Activated CD4-positive, alpha-beta memory T cell treated with anti-CD3 and anti-CD28 coated beads, Interleukin-2, amount 10 ng/mL, durations not matched to agents 7 days and 5 days (primary cell): ENCODE results near the gene C1GALT1C1. TPM values are rescaled to one million over a fixed set of nuclear protein-coding genes. Genes with fewer than 3 reads are reported as not detected.
A peak's percentile ranks its signal among the peaks of the same experiment; 100 is the strongest.

Experiments
- CTCF ChIA-PET: fragments of 350-600 bp; sonication (Branson Sonifier 250); formaldehyde crosslinking; loops from one replicate; lab custom pipeline; 2021; ENCODE audit warnings: antibody characterized with exemption, inconsistent platforms; lab: Charles Lee
- POLR2A ChIA-PET: fragments of 350-600 bp; sonication (Branson Sonifier 250); formaldehyde crosslinking; loops from one replicate; lab custom pipeline; 2021; ENCODE audit warnings: antibody characterized with exemption; lab: Charles Lee
- DNase-seq: peaks from one replicate; pipeline ENCODE4 v3.0.0-alpha.2; 2020
- H3K27ac Mint-ChIP-seq: one replicate; pipeline ENCODE4 v1.8.0; 2021; ENCODE audit warnings: mild to moderate bottlenecking, mixed read lengths
- H3K27me3 Mint-ChIP-seq: one replicate; pipeline ENCODE4 v1.8.0; 2021; ENCODE audit warnings: mixed read lengths
- H3K36me3 Mint-ChIP-seq: one replicate; pipeline ENCODE4 v1.8.0; 2021; ENCODE audit warnings: low read depth, mixed read lengths
- H3K4me1 Mint-ChIP-seq: one replicate; pipeline ENCODE4 v1.8.0; 2021; ENCODE audit warnings: mixed read lengths
- H3K4me3 Mint-ChIP-seq: one replicate; pipeline ENCODE4 v1.8.0; 2021; ENCODE audit warnings: mild to moderate bottlenecking, mixed read lengths
- H3K9me3 Mint-ChIP-seq: one replicate; pipeline ENCODE4 v1.8.0; 2021; ENCODE audit warnings: mixed read lengths
- total RNA-seq, 2 experiments: library from RNA; stranded (reverse); gene quantifications; one replicate each; pipeline ENCODE4 v1.2.3, GENCODE V29; 2021

C1GALT1C1 gene
- total RNA-seq, 2 experiments from 2014 or later: 34.9 to 35.5 TPM

- ChIA-PET POLR2A (no interaction called here), CTCF (no interaction called here)
- H3K9me3 Mint-ChIP-seq: no peaks in the 10 kb centered on the region
- no peaks in the 10 kb centered on the region for H3K36me3 Mint-ChIP-seq
- DNase-seq: no peak
- no peaks in the 10 kb centered on the region for H3K4me1 Mint-ChIP-seq
- H3K27ac Mint-ChIP-seq: no peak overlapping the region
- H3K27me3 Mint-ChIP-seq: peaks cover 2% of the 10 kb centered on the region
- no peak overlapping the region for H3K4me3 Mint-ChIP-seq
These were observed 17.3 kb upstream of the C1GALT1C1 start for GRCh38 chrX:120647127-120647526.

- Mint-ChIP-seq H3K9me3 (no peaks in the 10 kb centered on the region), H3K27me3 (no peaks in the 10 kb centered on the region), H3K36me3 (no peaks in the 10 kb centered on the region), H3K4me1 (no peaks in the 10 kb centered on the region), H3K4me3 (no peak overlapping the region), H3K27ac (no peak overlapping the region)
- ChIA-PET CTCF (no interaction called here), POLR2A (no interaction called here)
- no peak for DNase-seq
These were observed 13.0 kb upstream of the C1GALT1C1 start for GRCh38 chrX:120642871-120643270.

- CTCF ChIA-PET: no interaction called here
- Mint-ChIP-seq H3K4me3 (no peak overlapping the region), H3K4me1 (no peaks in the 10 kb centered on the region), H3K27me3 (no peaks in the 10 kb centered on the region), H3K27ac (no peak overlapping the region), H3K9me3 (no peaks in the 10 kb centered on the region), H3K36me3 (no peaks in the 10 kb centered on the region)
- POLR2A ChIA-PET: no interaction called here
- no peak for DNase-seq
These were observed 8.8 kb upstream of the C1GALT1C1 start for GRCh38 chrX:120638619-120639018.

DNA sequence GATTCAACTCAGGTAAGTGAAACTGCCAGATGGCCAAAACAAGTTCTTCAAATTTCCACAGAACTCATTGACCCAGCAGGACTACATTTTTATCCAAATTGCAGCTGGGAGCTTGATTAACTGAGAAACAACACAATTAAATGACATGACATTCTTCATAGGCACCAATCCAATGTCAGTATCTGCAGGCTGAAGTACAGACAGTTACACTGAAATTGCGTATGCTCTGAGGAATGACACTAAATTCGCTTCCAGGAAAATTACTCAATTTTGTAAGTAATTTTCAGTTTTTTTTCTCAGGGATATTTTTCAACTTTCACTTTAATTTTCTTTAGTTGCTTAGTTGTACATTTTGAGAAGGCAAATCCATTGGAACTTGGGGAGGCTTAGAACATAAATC, 4.5 kb downstream of the C1GALT1C1 start:
- CTCF ChIA-PET: no interaction called here
- H3K27ac Mint-ChIP-seq: no peak overlapping the region
- no peaks in the 10 kb centered on the region for H3K9me3 Mint-ChIP-seq
- H3K4me1 Mint-ChIP-seq: peaks cover 36% of the 10 kb centered on the region
- no peaks in the 10 kb centered on the region for H3K27me3 Mint-ChIP-seq
- H3K4me3 Mint-ChIP-seq: no peak overlapping the region
- no peak for DNase-seq
- POLR2A ChIA-PET: interaction anchor here (6.5 kb wide), 1 partner anchor 21 kb away, joined by 78 read pairs; the partner anchor contains the start of gene MCTS1
- peaks cover 36% of the 10 kb centered on the region for H3K36me3 Mint-ChIP-seq

DNA sequence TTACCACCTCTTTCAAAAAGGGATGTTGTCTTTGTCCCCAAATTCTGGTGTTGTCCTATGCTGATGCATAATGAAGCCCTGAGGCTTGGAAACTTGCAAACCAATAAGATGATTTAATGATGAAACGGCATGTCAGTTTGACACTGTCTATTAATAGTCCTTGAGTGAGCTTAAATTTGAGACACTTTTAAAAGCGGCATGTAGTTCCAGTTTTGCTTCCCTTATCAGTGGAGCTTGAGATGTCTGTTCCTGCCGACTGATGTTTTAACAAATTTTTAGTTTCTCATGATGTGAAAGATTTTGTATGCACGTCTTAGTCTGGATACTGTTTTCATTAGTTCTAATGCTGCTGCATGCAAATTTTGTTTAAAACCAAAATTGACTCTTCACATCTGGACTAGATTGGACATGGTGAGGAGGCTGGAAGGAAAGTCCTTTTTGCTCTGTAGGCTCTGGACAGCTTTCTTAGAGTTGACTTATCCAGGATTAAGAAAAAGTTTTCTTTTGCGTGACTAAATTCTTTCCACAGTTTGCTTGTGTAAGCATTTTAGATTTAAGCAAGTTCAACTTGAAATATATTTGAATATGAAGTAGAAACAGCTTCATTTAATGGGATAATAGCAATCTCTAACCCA, 11.7 kb downstream of the C1GALT1C1 start:
- ChIA-PET POLR2A (interaction anchor here (1.3 to 1.6 kb wide), 2 partner anchors 10 to 14 kb away, joined by 7 to 8 read pairs; partner anchors contain the start of gene MCTS1), CTCF (interaction anchor here (1.2 kb wide), 1 partner anchor 11 kb away, joined by 3 read pairs; no protein-coding TSS in a partner anchor)
- peaks cover 2% of the 10 kb centered on the region for H3K4me1 Mint-ChIP-seq
- H3K9me3 Mint-ChIP-seq: no peaks in the 10 kb centered on the region
- peaks cover 48% of the 10 kb centered on the region for H3K36me3 Mint-ChIP-seq
- H3K27ac Mint-ChIP-seq: no peak overlapping the region
- no peak overlapping the region for H3K4me3 Mint-ChIP-seq
- no peaks in the 10 kb centered on the region for H3K27me3 Mint-ChIP-seq
- no peak for DNase-seq

GRCh38 chrX:120614816-120615215, 15.0 kb downstream of the C1GALT1C1 start:
- Mint-ChIP-seq H3K4me3 (no peak overlapping the region), H3K4me1 (peaks cover 2% of the 10 kb centered on the region), H3K36me3 (peaks cover 34% of the 10 kb centered on the region), H3K9me3 (no peaks in the 10 kb centered on the region), H3K27ac (no peak overlapping the region), H3K27me3 (no peaks in the 10 kb centered on the region)
- no peak for DNase-seq
- ChIA-PET CTCF (no interaction called here), POLR2A (interaction anchor here (1.8 to 2.3 kb wide), 2 partner anchors 11 to 53 kb away, joined by 4 to 7 read pairs; partner anchors contain the start of gene MCTS1)

DNA sequence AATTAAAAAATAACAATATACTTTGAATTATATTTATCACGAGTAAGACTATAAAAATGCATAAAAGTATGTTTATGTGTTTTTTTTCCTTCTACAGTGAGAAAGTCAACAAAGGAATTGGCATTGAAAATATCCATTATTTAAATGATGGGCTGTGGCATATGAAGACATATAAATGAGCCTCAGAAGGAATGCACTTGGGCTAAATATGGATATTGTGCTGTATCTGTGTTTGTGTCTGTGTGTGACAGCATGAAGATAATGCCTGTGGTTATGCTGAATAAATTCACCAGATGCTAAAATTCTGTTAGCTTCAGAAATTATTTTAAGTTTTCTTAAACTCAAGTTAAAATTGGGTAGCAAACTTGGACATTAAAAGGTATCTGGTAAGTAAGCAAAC, 17.8 kb downstream of the C1GALT1C1 start:
- CTCF ChIA-PET: no interaction called here
- H3K36me3 Mint-ChIP-seq: peaks cover 32% of the 10 kb centered on the region
- H3K4me3 Mint-ChIP-seq: no peak overlapping the region
- no peaks in the 10 kb centered on the region for H3K4me1 Mint-ChIP-seq
- no peak overlapping the region for H3K27ac Mint-ChIP-seq
- no peaks in the 10 kb centered on the region for H3K27me3 Mint-ChIP-seq
- no peak for DNase-seq
- no peaks in the 10 kb centered on the region for H3K9me3 Mint-ChIP-seq
- POLR2A ChIA-PET: no interaction called here

DNA sequence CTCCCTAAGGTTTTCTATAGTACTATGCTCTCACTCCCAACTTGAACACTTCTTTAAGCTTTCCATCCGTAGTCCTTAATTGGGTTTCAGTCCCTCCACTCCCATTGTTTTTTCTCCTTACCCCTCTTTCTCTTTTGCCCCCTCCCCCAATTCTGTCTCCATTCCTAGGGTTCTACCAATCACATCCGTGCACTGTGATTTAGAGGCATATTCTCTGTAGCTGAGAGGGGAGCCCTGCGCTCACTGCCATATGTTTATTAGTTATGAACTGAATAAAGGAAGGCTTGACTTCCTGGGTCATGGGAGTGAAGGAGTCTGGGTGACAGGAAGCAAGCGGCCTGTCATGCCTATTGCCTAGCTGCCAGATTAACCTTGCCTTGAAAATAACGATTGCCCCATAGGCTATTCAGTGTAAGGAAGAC, 25.5 kb downstream of the C1GALT1C1 start:
- Mint-ChIP-seq H3K27me3 (peaks cover 2% of the 10 kb centered on the region), H3K9me3 (no peaks in the 10 kb centered on the region), H3K27ac (peak overlapping the region; percentile 100), H3K36me3 (peaks cover 10% of the 10 kb centered on the region), H3K4me3 (peak overlapping the region; percentile 98), H3K4me1 (peaks cover 9% of the 10 kb centered on the region)
- CTCF ChIA-PET: interaction anchor here (1.0 to 2.1 kb wide), 5 partner anchors 15 to 118 kb away, joined by 3 to 20 read pairs (median 5); partner anchors contain the start of gene CUL4B
- peak; percentile 42 for DNase-seq
- POLR2A ChIA-PET: interaction anchor here (0.6 to 3.1 kb wide), 24 partner anchors 9 to 1136 kb away, joined by 3 to 138 read pairs (median 3); partner anchors contain the start of genes C1GALT1C1, CUL4B, RPL39 and SLC25A5

- Mint-ChIP-seq H3K36me3 (peaks cover 9% of the 10 kb centered on the region), H3K27me3 (peaks cover 2% of the 10 kb centered on the region), H3K4me1 (peaks cover 9% of the 10 kb centered on the region), H3K9me3 (no peaks in the 10 kb centered on the region), H3K27ac (peak within 1 kb of the TSS; percentile 100), H3K4me3 (peak within 1 kb of the TSS; percentile 98)
- peak; percentile 86 for DNase-seq
- POLR2A ChIA-PET: interaction anchor here (0.9 to 3.1 kb wide), 20 partner anchors 10 to 813 kb away, joined by 3 to 138 read pairs (median 4); partner anchors contain the start of genes C1GALT1C1, CUL4B and RPL39
- CTCF ChIA-PET: interaction anchor here (0.7 to 2.1 kb wide), 5 partner anchors 15 to 118 kb away, joined by 3 to 20 read pairs (median 5); partner anchors contain the start of gene CUL4B
These were observed 26.0 kb downstream of the C1GALT1C1 start, which contains the start of gene MCTS1 for GRCh38 chrX:120603707-120604360. Gene MCTS1 (plus strand): TSS chrX:120604101. CDS start chrX:120604237, 136 bp downstream.

GRCh38 chrX:120585702-120586101, 44.2 kb downstream of the C1GALT1C1 start:
- Mint-ChIP-seq H3K27ac (no peak overlapping the region), H3K9me3 (no peaks in the 10 kb centered on the region), H3K27me3 (peaks cover 3% of the 10 kb centered on the region), H3K36me3 (no peaks in the 10 kb centered on the region), H3K4me1 (no peaks in the 10 kb centered on the region), H3K4me3 (no peak overlapping the region)
- no peak for DNase-seq
- POLR2A ChIA-PET: no interaction called here
- CTCF ChIA-PET: no interaction called here

Other genes with a start within 250 kb of the C1GALT1C1 start
- 10 to 100 TPM; 59.4 to 60.3 TPM for gene LAMP2, start 160.8 kb downstream of the C1GALT1C1 start, total RNA-seq
- 10 to 100 TPM; 45.5 to 46.1 TPM for gene CUL4B, start 69.1 kb downstream of the C1GALT1C1 start, total RNA-seq
- gene MCTS1, start 26.0 kb downstream of the C1GALT1C1 start, total RNA-seq: 10 to 100 TPM; 52.6 to 53.8 TPM
- gene CT47B1, start 245.8 kb upstream of the C1GALT1C1 start, total RNA-seq: not detected